Prostate gland (tissue), 2 donors: ENCODE measurements around the gene SPOCK1. TPM values are rescaled to one million over a fixed set of nuclear protein-coding genes. Genes with fewer than 3 reads are reported as not detected.

Experiments used
- DNase-seq: peaks from one replicate; pipeline ENCODE4 v3.0.0-alpha.2; 2019; ENCODE audit warnings: low spot score
- H3K27ac ChIP-seq, 2 donors: fragments of 200-600 bp; sonication (generic); 2 replicates each; pipeline ENCODE4 v1.5.1; 2017 to 2019
- H3K27me3 ChIP-seq: fragments of 200-600 bp; sonication (generic); replicated peaks from 2 replicates; pipeline ENCODE4 v1.5.1; 2019; ENCODE audit not compliant: insufficient read depth
- H3K36me3 ChIP-seq, 2 donors: fragments of 200-600 bp; sonication (generic); 1 replicate in 1 of 2; 2 replicates in 1 of 2; pipeline versions ENCODE4 v1.5.1 to v1.8.1; 2017 to 2019
- H3K4me1 ChIP-seq: fragments of 200-600 bp; sonication (generic); replicated peaks from 2 replicates; pipeline ENCODE4 v1.5.1; 2019
- H3K4me3 ChIP-seq, 2 donors: fragments of 200-600 bp; sonication (generic); 2 replicates each; pipeline ENCODE4 v1.5.1; 2017 to 2019
- H3K9me3 ChIP-seq: fragments of 200-600 bp; sonication (generic); 2 replicates; pipeline ENCODE4 v1.5.1; 2017
- CTCF ChIP-seq, 4 experiments: fragments of 200-600 bp in 2 of 4; fragments of 450-650 bp in 2 of 4; sonication (generic) in 2 of 4; IDR thresholded peaks; 1 replicate in 3 of 4; 2 replicates in 1 of 4; pipeline ENCODE4 v1.5.1; 2016 to 2019; ENCODE audit warnings: antibody characterized with exemption in 4 of 4, mild to moderate bottlenecking in 2 of 4, moderate library complexity in 2 of 4
- POLR2A ChIP-seq: fragments of 450-650 bp; IDR thresholded peaks from one replicate; pipeline ENCODE4 v1.6.1; 2016; ENCODE audit warnings: antibody characterized with exemption, mild to moderate bottlenecking
- POLR2AphosphoS5 ChIP-seq: sonication (generic); formaldehyde crosslinking; IDR thresholded peaks from one replicate; pipeline ENCODE4 v1.6.1; 2017; ENCODE audit warnings: antibody characterized with exemption
- WGBS: methylation state at CpG from one replicate; pipeline ENCODE4 v1.1.5; 2018; 5-methylcytosine and 5-hydroxymethylcytosine counted together
- intact Hi-C: fragments of 100-400 bp; cut with DNase I; formaldehyde crosslinking; loops from one replicate; pipeline ENCODE4 v1.14.2; 2022
- total RNA-seq, 2 donors: library from RNA; depleted of rRNA; stranded (reverse); fragments of >200 nt; gene quantifications; one replicate each; pipeline ENCODE4 v1.1.0, GENCODE V29; 2016

The SPOCK1 gene
- total RNA-seq, 2 donors from 2014 or later = 89.4 to 92.9 TPM

- H3K27ac ChIP-seq = no peak overlapping the region
- peaks cover 8% of the 10 kb centered on the region for H3K4me1 ChIP-seq
- H3K27me3 ChIP-seq = no peaks in the 10 kb centered on the region
- no peaks in the 10 kb centered on the region for H3K9me3 ChIP-seq
- intact Hi-C loops = no loop called here
- no peak for TF ChIP-seq POLR2A
- no peak for TF ChIP-seq POLR2AphosphoS5
- TF ChIP-seq CTCF (IDR thresholded peaks at IDR 0.05) = no peak
- 61% methylated on average over 3 of the region's 3 CpGs for WGBS
- no peak for DNase-seq
- H3K36me3 ChIP-seq = no peaks in the 10 kb centered on the region
- H3K4me3 ChIP-seq = no peak overlapping the region
Measured at GRCh38 chr5:137348759-137349158, 150.4 kb downstream of the SPOCK1 start.

GRCh38 chr5:137347865-137348264 is 151.3 kb downstream of the SPOCK1 start:
- TF ChIP-seq POLR2AphosphoS5 = no peak
- TF ChIP-seq CTCF (IDR thresholded peaks at IDR 0.05) = no peak
- no peak for TF ChIP-seq POLR2A

GRCh38 chr5:137346281-137346680 is 152.8 kb downstream of the SPOCK1 start:
- Histone ChIP-seq H3K27me3 (no peaks in the 10 kb centered on the region), H3K4me1 (peaks cover 3% of the 10 kb centered on the region), H3K4me3 (no peak overlapping the region), H3K9me3 (no peaks in the 10 kb centered on the region), H3K36me3 (no peaks in the 10 kb centered on the region), H3K27ac (no peak overlapping the region)
- intact Hi-C loops = no loop called here
- 91% methylated on average over 3 of the region's 3 CpGs for WGBS
- no peak for DNase-seq
- no peak for TF ChIP-seq POLR2AphosphoS5
- TF ChIP-seq CTCF (IDR thresholded peaks at IDR 0.05) = no peak
- no peak for TF ChIP-seq POLR2A

More at GRCh38 chr5:137347865-137348264, 151.3 kb downstream of the SPOCK1 start:
- Histone ChIP-seq H3K4me1 (peaks cover 8% of the 10 kb centered on the region), H3K27me3 (no peaks in the 10 kb centered on the region), H3K4me3 (no peak overlapping the region), H3K9me3 (no peaks in the 10 kb centered on the region), H3K36me3 (no peaks in the 10 kb centered on the region), H3K27ac (no peak overlapping the region)
- 83% methylated on average over 3 of the region's 3 CpGs for WGBS
- intact Hi-C loops = no loop called here
- no peak for DNase-seq

- intact Hi-C loops = no loop called here
Measured at GRCh38 chr5:137345396-137345795, 153.7 kb downstream of the SPOCK1 start.

More at GRCh38 chr5:137345396-137345795, 153.7 kb downstream of the SPOCK1 start:
- no peak for TF ChIP-seq POLR2A
- TF ChIP-seq CTCF (IDR thresholded peaks at IDR 0.05) = no peak
- no peak overlapping the region for H3K4me3 ChIP-seq
- H3K27me3 ChIP-seq = no peaks in the 10 kb centered on the region
- H3K36me3 ChIP-seq = no peaks in the 10 kb centered on the region
- H3K27ac ChIP-seq = no peak overlapping the region
- DNase-seq = no peak
- H3K9me3 ChIP-seq = no peaks in the 10 kb centered on the region
- peaks cover 2% of the 10 kb centered on the region for H3K4me1 ChIP-seq
